ENCODE measurements around the gene UBE2V1.
"Not testable (repeated sequence)": the region's sequence is repeated elsewhere in the genome, so short reads cannot be mapped to it uniquely, and the experiment has no call there.

The UBE2V1 gene

DNA sequence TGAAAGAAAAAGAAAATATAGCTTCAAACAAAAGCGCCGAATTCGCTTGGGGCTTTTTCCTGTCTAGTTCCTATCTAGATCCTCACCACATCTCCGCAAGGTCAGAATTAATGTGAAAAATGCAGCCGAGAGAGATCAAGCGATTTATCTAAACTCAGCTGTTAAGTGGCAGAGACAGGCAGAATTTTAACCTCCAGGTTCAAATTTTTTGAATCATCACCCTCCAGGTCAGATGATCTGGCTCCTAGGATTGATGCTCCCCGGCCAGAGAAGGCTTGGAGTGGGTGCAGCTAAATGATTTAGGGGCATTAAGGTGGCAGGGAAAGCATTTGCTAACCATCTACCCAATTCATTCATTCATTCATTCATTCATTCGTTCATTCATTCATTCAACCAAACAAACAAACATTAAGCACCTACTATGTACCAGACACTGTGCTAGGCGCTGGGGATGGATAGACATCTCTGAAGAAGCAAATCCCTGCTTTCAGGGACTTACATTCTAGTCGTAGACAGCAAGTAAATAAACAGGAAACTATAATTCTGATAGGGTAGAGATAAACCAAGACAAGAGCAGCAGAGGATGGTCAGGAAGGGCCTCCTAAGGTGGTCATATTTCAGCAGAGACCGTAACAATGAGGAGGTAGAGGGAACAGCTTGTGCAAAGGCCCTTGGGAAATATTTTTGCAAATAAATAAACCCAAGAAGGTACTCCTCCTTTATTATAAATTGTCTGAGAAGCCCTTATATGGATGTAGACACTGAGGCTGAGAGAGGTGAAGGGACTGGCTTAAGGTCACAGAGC, 672 bp upstream of the UBE2V1 start:
- no peak for DNase-seq

DNA sequence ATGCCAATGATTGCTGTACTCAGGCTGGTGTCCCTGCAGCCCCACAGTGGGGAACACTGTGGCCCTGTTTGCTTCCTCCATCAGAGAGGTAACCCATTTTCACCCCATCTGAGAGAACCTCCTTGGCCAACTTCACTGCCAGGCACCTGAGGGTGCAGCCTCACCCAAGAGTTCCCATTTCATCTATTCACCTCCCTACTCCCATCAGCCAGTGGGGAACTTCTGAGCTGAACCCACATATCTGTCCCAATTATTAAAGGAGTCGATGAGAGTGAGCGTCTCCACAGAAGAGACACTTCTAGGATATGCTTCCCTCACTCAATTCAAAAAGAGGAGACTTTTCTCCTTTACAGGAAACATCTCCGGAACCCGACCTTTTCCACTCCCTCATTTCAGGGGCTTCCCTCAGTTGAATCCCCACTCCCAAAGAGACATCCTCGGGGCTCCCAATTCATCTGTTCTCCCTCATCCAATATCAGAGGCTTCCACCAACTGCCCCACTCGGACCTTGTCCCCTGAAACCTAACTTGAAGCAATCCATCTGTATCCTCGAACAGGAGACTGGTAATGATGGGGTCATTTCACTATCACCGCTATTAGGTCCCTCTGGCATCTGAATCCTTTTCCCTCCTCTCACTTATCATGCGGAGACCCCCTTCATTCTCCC, 988 bp downstream of the UBE2V1 start:
- DNase-seq: no peak

DNA sequence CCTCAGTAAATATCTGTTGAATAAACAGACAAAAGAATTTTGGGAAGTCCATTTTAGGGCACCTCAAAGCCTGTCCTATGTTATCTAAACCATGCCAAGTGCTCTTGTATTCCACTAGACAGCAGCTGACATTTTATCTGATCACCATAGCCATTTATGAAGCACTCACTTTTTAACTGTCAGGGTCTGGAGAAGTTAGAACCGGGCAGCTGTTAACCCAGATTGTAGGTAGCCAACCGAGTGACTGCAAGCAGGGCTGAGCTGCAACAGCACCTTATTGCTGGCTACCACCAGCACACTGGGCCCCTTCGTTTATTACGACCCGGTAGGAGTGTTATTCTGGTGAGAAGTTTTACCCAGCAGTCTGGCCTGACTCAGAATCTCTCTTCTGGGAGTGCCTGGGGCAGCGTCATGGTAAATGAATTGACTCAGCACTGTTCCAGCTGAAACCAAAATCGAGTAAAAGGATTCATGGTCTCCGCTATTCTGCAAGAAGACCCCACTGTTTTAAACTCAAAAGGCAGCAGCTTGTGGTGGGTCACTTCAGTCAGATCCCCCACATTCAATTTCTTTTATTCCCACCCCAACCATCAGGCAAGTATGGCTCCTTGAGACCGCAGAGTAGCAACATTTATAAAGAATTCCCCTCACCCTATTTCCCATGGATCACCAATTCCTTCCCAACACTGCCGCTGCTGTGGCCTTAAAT, 1.7 kb downstream of the UBE2V1 start:
- DNase-seq: no peak

DNA sequence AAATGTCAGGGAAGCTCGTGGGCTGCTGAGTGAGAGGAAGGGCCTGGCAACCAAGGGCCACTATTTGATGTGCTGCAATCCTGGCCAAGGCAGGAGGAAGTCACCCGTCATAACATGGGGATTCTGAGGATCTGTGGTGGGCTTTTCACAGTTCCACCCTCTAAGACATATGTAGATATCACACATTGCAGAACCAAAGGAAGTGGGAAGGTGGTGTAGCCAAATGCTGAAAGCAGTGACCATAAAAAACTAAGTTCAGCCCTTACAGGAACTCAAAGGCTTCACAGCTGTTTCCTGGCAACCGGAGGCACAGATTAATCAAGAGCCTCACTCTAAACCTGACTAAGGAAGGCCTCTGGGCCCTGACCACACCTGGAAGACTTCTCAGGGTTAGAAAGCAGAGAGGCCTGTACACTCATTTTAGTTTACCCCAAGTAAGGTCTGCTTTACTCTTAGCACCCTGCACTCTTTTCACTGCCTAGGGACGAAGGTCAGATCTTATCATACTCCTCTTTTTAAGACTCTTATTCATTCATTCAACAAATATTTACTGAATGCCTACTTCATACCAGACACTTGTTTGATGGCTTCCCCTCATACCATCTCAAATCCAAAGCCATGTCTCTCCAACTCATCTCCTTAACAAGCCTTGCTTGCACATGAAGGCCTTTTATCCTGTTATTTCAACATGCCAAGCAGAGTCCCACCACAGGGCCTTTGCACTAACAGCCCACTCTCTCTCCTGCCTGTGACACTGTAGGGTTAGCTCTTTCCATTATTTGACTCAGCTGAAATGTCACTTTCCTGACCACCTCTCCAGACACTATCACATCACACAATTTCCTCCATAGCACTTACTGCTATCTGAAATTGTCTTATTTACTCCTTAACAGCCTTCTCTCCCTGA, 2.6 kb downstream of the UBE2V1 start:
- peak; percentile 91 for DNase-seq

DNA sequence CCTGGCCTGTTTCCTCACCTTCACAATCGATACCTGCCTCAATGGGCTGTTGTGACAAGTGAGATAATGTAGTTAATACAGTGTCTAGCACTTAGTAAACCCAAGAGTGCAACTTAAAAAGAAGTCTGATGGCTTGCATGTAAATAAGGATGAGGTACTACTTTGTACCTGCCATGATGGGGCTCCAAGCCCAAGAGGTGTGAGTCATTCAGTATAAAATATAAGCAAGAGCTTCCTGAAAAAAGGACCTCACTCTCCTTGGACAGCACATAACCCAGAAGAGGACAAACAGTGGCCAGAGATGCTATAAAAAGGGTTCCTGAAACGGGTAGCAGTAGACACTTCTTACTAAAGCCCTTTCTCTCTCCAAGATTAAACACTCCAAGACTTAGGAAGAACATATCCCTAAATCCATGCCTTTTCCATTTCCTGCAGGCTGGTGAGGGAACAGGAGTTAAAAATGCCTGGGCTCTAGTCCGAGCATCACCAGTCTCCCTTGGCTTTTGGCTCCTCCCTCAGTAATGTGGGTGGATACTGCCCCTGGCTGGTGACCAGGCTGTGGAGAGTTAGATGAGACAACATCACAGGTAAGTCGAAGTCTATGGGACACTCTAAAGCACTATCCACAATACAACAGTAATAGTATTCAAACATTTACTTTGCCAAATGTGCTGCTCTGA, 4.3 kb downstream of the UBE2V1 start:
- DNase-seq: no peak

DNA sequence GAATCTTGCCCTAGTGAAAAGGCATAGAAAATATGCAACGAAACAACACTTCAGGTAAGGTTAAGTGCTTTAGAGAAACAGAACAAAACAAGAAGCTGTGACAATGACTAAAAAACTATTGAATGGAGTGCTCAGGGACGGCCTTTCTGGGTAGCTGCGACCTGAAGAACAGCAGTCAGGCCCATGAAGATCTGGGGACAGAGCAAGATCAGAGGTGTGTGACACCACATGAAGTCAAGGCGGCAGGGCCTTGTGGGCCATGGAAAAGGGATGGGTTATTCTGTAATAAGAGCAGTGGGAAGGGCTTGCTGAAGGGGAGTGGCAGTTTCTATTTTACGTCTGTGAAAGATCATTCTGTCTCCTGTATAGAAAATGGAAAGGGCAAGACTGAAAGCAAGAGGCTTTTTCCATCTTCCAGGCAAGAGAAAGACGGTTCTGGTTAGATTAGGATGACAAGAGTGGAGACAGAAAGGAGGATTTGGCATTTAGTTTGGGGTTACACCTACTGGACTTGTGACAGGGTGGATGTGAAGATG, 5.1 kb downstream of the UBE2V1 start:
- DNase-seq: no peak

DNA sequence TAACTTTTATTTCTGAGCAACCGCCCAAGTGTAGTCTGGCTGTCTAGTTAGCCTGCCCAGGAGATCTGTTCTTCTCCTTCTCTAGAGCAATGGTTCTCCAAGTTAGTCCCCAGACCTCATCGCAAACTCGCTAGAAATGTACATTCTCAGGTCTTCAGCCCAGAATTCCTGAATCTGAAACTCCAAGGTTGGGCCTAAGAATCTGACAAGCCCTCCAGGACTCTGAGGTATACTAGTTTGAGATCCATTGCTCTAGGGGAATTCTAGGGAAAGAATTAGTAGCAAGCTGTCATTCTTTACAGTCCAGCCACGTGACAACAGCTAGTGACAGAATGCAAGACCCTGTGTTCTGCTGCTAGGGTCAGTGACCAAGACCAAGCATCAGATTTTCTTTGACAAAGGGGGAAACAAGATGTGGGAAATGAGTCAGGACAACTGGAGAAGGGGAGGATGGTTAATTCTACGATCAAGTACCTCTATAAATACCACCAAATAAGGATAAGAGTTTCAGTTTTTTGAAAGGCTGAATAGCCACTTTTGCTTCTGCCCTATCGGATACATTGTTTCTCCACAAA, 5.8 kb downstream of the UBE2V1 start:
- DNase-seq: no peak

DNA sequence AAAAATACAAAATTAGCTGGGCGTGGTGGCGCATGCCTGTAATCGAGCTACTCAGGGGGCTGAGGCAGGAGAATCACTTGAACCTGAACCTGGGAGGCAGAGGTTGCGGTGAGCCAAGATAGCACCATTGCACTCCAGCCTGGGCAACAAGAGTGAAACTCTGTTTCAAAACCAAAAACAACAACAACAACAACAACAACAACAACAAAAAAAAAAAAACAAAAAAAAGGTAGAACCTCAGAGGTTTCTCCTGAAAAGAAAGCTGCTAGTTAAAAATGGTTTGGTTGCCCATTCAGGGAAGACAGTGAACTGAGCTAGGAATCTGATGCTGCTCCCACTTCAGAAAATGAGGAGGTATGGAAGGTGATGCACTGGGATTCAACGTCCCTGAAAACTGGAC, 6.3 kb downstream of the UBE2V1 start:
- DNase-seq: not testable (repeated sequence)

DNA sequence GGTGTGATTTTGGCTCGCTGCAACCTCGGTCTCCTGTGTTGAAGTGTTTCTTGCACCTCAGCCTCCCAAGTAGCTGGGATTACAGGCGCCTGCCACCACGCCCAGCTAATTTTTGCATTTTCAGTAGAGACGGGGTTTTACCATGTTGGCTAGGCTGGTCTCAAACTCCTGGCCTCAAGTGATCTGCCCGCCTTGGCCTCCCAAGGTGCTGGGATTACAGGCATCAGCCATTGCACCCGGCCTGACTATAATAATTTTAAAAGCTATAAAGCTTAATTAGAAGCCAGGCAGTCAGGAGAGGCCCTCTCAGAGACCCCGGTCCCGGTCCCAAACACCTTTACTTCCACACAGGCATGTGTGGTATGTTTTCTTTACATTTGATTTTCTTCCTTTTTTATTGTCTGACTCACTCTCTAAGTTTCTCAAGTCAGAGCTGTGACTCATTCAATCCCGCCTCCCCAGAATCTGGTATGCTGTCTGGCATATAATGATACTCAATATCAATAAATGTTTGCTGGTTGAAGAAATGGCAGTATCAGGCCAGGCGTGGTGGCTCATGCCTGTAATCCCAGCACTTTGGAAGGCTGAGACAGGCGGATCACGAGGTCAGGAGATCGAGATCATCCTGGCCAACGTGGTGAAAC, 9.4 kb downstream of the UBE2V1 start:
- not testable (repeated sequence) for DNase-seq

DNA sequence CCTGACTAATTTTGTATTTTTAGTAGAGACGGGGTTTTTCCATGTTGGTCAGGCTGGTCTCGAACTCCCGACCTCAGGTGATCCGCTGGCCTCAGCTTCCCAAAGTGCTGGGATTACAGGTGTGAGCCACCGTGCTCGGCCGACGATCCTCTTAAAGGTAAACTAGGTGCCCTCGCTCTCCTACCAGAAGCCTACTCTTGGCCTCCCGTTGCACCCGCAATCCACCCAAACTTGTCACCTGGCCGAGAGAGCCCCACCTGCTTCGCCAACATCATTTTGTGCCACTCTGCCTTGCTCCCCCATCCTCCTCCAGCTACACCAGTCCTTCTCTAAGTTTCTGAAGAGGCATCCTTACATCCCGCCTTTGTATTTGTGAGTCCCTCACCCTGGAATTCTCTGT, 10.4 kb downstream of the UBE2V1 start:
- DNase-seq: not testable (repeated sequence)

DNA sequence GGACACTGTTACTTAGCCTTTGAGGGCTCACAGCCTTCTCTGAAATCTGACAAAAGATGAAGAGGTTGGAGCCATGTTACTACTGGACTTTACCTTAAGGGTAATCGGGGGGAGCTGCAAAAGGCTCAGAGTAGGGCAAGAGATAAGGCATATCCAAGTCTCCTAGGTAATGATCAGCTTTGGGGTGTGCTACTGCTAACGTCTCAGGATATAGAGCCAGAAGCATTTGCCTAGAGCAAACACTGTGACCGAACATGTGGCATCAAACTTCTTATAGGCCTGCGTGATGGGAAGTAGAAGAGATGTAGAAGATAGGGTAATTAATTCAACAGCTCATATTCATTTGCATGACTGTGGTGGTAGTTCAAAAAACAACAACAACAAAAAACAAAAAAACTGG, 11.1 kb downstream of the UBE2V1 start:
- no peak for DNase-seq

DNA sequence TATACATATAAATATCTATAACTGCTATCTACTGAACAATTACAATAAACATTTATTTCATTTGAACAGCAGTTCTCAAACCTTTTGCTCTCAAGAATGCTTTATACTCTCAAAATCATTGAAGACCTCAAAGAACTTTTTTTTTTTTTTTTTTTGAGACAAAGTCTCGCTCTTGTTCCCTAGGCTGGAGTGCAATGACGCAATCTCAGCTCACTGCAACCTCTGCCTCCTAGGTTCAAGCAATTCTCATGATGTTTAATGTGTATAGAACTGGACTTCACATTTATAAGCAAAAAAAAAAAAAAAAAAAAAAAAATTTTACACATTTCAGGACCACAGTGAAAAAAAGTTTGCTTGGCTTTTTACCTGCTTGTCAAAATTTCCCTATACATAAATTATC, 11.7 kb downstream of the UBE2V1 start:
- DNase-seq: no peak

DNA sequence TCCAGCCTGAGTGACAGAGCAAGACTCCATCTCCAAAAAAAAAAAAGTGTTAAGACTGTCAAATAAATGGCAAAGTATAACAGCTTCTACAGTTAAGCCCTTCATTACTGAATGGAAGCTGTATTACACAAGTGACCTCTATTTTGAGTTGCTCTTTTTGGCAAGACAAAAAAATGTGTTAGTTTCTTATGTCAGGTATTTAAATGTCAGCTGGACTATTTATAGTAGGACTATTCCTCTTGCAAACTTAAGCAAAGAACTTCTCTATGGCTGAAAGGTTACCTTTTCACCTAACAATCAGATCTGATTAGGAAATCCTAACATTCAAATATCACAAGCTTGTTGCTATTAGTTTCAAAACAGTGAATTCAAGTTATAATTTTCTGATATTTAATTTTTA, 12.4 kb downstream of the UBE2V1 start:
- DNase-seq: no peak

DNA sequence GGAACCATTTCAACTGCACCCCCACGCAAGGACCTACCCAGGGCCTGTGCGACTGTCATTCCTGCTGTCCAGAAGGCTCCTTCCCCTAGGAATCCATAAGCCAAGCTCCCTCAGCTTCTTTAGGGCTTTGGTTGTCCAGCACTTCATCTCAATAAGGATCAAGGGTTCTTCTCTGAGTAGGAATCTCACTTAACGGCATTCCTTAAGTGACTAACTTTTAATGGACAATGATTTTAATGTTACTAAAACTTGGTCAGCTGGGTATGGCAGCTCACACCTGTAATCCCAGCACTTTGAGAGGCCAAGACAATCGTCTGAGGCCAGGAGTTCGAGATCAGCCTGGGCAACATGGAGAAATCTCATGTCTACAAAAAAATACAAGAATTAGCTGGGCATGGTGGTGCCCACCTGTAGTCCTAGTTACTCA, 13.4 kb downstream of the UBE2V1 start:
- DNase-seq: no peak

DNA sequence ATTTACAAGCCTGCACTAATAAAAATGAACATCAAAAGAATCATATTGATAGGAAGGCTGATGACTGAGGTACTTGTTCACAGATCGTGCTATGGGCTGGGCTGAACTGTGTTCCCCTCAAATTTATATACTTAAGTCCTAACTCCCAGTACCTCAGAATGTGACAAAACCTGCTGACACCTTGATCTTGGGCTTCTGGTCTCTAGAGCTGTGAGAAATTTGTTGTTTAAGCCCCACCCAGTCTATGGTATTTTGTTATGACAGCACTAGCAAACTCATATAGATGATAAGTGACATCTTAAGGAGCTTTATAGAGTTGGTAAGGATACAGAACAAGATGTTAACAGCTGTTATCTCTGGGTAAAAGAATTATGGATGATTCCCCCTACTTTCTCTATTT, 13.8 kb downstream of the UBE2V1 start:
- no peak for DNase-seq

DNA sequence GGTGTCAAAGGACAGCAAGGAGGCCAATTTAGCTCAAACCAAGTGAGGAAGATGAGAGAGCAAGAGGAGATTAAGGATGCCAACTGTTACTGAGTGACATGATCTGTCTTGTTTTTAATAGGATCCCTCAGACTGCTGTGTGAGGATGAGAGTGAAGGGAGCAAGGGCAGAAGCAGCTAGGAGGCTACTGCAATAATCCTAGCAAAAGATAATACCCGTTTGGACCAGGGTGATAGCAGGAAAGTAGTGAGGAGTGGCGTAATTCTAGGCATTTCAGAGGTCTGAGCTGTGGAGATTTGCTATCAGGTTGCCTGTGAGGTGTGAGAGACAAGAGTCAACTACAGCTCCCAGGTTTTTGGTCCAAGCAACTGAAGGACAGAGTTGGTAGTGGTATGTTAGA, 14.7 kb downstream of the UBE2V1 start:
- no peak for DNase-seq

DNA sequence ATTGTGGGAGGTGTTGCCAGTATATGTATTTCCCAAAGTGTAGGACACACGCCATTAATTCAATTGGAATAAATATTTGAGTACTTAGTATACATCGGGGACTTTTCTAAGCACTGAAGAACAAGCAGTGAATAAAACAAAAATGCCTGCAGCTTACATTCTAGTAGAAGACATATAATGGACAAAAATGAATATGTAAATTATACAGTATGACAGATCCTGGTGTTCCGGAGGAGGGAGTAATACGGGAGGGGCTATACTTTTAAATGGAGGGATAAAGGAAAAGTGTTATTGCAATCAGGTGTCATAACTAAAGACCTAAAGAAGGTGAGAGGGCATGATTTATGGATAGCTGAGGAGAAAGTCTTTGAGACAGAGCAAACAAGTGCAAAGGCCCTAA, 15.1 kb downstream of the UBE2V1 start:
- no peak for DNase-seq

DNA sequence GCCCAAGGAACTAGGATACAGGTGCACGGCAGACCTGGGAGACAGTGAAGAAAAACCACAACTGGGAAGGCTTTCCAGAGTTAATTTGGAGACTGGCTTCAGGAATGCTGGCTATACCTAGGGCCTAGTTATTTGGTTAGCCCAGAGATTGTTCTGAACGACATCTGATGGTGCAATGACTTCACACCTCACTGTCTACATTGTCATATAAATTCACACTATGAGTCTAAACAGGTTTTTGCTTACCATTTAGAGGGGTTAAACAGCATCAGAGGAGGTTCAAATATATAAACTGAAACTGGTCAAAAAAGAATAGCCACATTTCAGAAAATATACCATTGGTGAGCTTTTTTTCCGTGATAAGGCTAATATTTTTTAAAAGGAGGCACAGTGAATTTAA, 16.7 kb downstream of the UBE2V1 start:
- no peak for DNase-seq

DNA sequence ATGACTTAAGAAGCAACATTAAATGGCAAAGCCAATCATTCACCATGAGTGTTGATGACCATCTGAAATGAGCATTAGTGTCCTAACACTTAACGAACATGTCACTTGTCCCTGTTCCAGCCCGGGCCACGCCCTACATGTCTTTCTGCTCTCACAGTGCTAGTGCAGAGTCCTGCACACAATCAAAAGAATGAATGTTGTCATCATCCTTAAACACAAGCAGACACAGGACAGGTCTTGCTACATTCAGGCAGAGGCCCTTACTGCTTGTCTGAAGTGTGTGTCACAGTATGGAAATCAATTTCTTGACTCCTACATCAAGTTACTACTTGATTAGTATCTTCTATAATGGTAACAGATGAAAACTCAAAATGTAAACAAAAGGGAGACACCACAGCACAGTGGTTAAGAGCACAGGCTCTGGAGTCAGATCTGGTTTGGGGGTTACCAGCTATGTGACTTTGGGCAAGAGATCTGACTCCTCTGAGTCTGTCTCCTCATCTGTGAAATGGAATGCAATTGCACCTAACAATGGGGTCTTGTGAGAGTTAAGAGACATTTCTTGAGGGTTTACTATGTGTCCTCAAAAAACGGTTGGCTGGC, 17.4 kb downstream of the UBE2V1 start:
- DNase-seq: no peak

DNA sequence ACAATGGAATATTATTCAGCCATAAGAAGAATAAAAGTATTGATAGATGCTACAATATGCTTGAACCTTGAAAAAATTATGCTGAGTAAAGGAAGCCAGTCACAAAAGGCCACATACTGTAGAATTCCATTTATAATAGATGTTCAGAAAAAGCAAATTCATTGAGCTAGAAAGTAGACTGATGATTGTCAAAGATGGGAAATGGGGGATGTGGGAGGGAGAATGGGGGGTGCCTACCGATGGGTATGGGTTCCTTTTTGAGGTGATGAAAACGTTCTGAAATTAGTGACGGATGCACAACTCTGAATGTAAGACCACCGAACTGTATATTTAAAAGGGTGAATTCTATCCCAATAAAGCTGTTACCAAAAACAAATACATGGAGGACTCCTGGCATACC, 18.4 kb downstream of the UBE2V1 start:
- DNase-seq: no peak

DNA sequence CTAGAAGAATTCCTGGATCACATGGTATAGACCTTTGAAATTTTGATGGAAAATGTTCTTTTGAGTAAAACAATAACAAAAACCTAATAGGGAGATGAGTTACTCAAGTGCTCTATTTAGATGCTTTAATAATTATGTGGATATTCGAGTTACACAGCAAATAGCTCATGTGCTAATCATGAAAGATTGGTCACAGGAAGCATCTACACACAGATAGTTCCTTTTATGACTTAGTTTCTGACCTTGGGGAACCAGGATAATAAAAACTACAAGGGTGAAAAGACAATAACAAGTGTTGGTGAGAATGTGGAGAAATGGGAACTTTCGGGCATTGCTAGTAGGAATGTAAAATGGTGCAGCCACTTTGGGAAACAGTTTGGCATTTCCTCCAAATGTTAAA, 19.7 kb downstream of the UBE2V1 start:
- DNase-seq: no peak
